ENCODE measurements around the gene ZBTB8OS.

GRCh38 chr1:32651461-32652073, 1.2 kb upstream of the ZBTB8OS start:
- no peak for TF ChIP-seq CTCF (IDR thresholded peaks at IDR 0.05; ENCODE audit: low read depth, low read length)
- TF ChIP-seq EZH2phosphoT487 (IDR thresholded peaks at IDR 0.05; ENCODE audit: low read depth), result no peak

Data from OCI-LY3 (cell line).